DND-41 (cell line): Measurements from ENCODE around the gene TSPAN3.

Experiments
- ATAC-seq: fragments of 200-7000 bp; cut with Tn5 transposase; 3 replicates; pipeline ENCODE4 v1.9.1; 2021; ENCODE audit warnings: low read depth; ENCODE audit not compliant: insufficient read depth
- DNase-seq: peaks from one replicate; pipeline ENCODE4 v3.0.0-alpha.2; 2020
- H2AFZ ChIP-seq: 2 replicates; pipeline ENCODE4 v1.6.0; 2012; ENCODE audit warnings: low read depth, low read length
- H3K27ac ChIP-seq: 2 replicates; pipeline ENCODE4 v1.5.1; 2012; ENCODE audit warnings: low read length, inconsistent platforms
- H3K27me3 ChIP-seq: fragments of 200-600 bp; sonication (generic); 2 replicates; pipeline ENCODE4 v1.6.0; 2012; ENCODE audit warnings: low read length, mild to moderate bottlenecking, inconsistent platforms; ENCODE audit not compliant: insufficient read depth, poor library complexity
- H3K36me3 ChIP-seq: 2 replicates; pipeline ENCODE4 v1.5.1; 2012; ENCODE audit warnings: low read length, inconsistent platforms; ENCODE audit not compliant: insufficient read depth
- H3K4me1 ChIP-seq: 2 replicates; pipeline ENCODE4 v1.5.1; 2012; ENCODE audit warnings: mild to moderate bottlenecking, low read length; ENCODE audit not compliant: insufficient read depth
- H3K4me2 ChIP-seq: 2 replicates; pipeline ENCODE4 v1.6.0; 2012; ENCODE audit warnings: mild to moderate bottlenecking, moderate library complexity, low read length, inconsistent platforms; ENCODE audit not compliant: insufficient read depth
- H3K4me3 ChIP-seq, 2 experiments: fragments of 200-600 bp in 1 of 2; shearing (Covaris generic) in 1 of 2; 2 replicates each; pipeline ENCODE4 v1.5.1; 2012 to 2016; ENCODE audit warnings: inconsistent platforms in 2 of 2, low read length in 2 of 2, mild to moderate bottlenecking in 2 of 2, low read depth in 1 of 2, moderate library complexity in 1 of 2
- H3K79me2 ChIP-seq: 2 replicates; pipeline ENCODE4 v1.6.0; 2012; ENCODE audit warnings: low read length, inconsistent platforms; ENCODE audit not compliant: insufficient read depth
- H3K9ac ChIP-seq: 2 replicates; pipeline ENCODE4 v1.6.0; 2012; ENCODE audit warnings: low read depth, mild to moderate bottlenecking, inconsistent platforms, low read length, moderate library complexity
- H3K9me3 ChIP-seq: 2 replicates; pipeline ENCODE4 v1.5.1; 2012; ENCODE audit warnings: low read length, moderate library complexity, mild to moderate bottlenecking, inconsistent platforms; ENCODE audit not compliant: insufficient read depth, severe bottlenecking
- H4K20me1 ChIP-seq: 2 replicates; pipeline ENCODE4 v1.6.0; 2012; ENCODE audit warnings: low read length; ENCODE audit not compliant: insufficient read depth
- EZH2 ChIP-seq: IDR thresholded peaks from 3 replicates; pipeline ENCODE4 v1.6.1; 2012; ENCODE audit warnings: borderline replicate concordance, low read depth, mild to moderate bottlenecking, moderate library complexity, low read length, inconsistent platforms; ENCODE audit not compliant: severe bottlenecking
- TF ChIP-seq, protein P1 (sequence below): IDR thresholded peaks from 2 replicates; pipeline ENCODE4 v1.5.1; 2012; ENCODE audit warnings: borderline replicate concordance, low read length, moderate library complexity, mild to moderate bottlenecking; ENCODE audit not compliant: poor library complexity, severe bottlenecking; ENCODE audit errors: extremely low read depth

TSPAN3 gene

DNA sequence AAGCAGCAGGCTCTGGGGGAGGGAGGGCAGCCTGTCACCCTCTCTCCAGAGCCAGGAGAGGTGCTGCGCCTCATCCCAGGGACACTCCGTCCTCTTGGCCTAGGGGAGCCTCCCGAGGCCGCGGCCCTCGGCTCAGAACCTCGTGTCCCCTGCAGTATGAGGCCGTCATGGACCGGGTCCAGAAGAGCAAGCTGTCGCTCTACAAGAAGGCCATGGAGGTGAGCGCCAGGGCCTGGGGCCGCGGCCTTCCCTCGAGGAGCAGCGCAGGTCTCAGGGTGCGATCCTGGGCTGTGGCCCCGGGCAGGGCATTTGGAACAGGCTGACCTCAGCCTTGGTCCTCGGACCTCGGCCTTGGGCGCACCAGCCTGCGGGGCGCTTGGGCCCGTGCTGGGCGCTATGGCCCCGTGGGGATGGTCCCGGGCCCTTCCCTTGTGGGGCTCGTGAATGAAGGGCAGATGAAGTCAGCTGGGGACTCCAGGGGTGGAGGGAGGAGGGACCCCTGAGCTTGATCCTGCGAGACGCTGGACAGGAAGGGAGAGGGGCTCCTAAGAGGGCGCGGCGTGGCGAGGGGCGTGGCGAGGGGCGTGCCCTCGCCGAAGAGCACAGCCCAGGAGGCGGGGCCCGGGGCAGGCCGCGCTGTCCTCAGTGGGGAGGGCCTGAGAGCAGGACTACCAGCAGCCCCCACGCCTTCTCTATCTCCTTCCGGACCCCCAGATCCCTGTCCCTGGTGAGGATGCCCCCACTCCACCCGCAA, 43.0 kb downstream of the TSPAN3 start:
- DNase-seq (no peak), ATAC-seq (no peak)
- no peak overlapping the region for H3K4me2 ChIP-seq
- no peak overlapping the region for H3K9ac ChIP-seq
- no peaks in the 10 kb centered on the region for H3K79me2 ChIP-seq
- H4K20me1 ChIP-seq: no peaks in the 10 kb centered on the region
- no peak overlapping the region for H2AFZ ChIP-seq
- H3K27me3 ChIP-seq: no peaks in the 10 kb centered on the region
- TF ChIP-seq EZH2: no peak
- TF ChIP-seq, protein P1, sequence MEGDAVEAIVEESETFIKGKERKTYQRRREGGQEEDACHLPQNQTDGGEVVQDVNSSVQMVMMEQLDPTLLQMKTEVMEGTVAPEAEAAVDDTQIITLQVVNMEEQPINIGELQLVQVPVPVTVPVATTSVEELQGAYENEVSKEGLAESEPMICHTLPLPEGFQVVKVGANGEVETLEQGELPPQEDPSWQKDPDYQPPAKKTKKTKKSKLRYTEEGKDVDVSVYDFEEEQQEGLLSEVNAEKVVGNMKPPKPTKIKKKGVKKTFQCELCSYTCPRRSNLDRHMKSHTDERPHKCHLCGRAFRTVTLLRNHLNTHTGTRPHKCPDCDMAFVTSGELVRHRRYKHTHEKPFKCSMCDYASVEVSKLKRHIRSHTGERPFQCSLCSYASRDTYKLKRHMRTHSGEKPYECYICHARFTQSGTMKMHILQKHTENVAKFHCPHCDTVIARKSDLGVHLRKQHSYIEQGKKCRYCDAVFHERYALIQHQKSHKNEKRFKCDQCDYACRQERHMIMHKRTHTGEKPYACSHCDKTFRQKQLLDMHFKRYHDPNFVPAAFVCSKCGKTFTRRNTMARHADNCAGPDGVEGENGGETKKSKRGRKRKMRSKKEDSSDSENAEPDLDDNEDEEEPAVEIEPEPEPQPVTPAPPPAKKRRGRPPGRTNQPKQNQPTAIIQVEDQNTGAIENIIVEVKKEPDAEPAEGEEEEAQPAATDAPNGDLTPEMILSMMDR: no peak
- no peak overlapping the region for H3K27ac ChIP-seq
- peaks cover 16% of the 10 kb centered on the region for H3K4me1 ChIP-seq
- no peaks in the 10 kb centered on the region for H3K36me3 ChIP-seq
- no peaks in the 10 kb centered on the region for H3K9me3 ChIP-seq
- H3K4me3 ChIP-seq: no peak overlapping the region

DNA sequence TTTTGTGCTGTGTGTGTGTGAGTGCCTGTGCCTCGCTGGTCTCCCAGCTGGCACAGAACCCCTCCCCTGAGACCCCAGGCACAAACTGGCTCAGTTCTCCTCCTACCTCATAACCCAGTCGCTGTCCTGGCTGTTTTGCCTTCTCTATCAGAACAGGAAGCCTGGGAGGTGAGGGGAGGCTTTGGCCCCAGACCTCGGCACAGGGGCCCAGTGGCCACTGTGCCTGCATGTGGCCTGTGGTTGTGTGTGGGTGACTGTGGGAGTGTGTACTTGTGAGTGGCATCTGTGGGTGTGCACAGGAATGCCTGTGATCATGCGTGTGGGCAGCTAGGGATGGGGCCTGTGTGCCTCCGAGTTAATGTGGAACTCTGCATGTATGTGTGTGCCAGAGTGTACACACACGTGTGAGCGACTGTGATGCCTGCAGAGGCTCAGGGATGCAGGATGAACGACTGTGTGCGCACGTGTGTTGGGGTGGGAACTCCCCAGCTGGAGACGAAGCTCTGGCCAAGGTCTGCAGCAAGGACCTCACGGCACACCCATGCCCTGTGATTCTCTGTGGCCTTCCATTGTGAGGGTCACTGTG, 43.7 kb downstream of the TSPAN3 start:
- Histone ChIP-seq H3K36me3 (no peaks in the 10 kb centered on the region), H3K4me1 (peaks cover 22% of the 10 kb centered on the region), H2AFZ (no peak overlapping the region), H3K4me3 (no peak overlapping the region), H3K27ac (no peak overlapping the region), H3K4me2 (no peak overlapping the region), H4K20me1 (no peaks in the 10 kb centered on the region), H3K27me3 (no peaks in the 10 kb centered on the region), H3K9me3 (no peaks in the 10 kb centered on the region), H3K9ac (no peak overlapping the region), H3K79me2 (no peaks in the 10 kb centered on the region)
- ATAC-seq (no peak), DNase-seq (no peak)
- no peak for TF ChIP-seq EZH2
- TF ChIP-seq, protein P1: no peak

DNA sequence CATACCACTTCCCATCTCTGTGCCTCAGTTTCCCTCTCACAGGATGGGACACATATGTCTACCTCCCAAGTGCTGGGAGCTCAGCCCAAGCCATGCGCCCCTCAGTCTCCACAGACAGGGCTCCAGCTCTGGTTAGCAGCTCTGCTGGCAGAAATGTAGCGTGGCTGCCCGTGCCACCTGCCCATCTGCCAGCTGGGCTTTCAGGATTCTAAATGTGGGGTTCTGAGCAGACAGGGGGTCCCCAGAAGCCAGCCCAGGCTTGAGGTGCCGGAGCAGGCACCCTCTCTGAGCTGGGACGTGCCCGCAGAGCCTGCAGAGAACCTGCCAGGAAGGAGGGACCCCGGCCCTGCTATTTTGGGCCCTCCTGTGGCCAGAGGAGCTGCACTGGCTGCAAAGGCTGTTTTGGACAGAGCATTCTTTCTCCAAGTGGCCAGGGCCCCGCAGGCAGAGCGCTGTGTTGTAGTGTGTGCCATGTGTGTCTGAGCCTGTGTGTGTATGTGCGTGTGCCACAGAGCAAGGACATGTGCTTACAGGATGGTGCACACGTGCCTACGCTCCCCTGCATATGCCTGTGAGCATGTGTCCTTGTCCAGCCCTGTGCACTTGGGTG, 44.3 kb downstream of the TSPAN3 start:
- TF ChIP-seq, protein P1: no peak
- no peak for TF ChIP-seq EZH2
- Histone ChIP-seq H4K20me1 (no peaks in the 10 kb centered on the region), H3K9me3 (no peaks in the 10 kb centered on the region), H3K36me3 (no peaks in the 10 kb centered on the region), H2AFZ (no peak overlapping the region), H3K27ac (no peak overlapping the region), H3K4me2 (no peak overlapping the region), H3K9ac (no peak overlapping the region), H3K79me2 (no peaks in the 10 kb centered on the region), H3K4me1 (peaks cover 24% of the 10 kb centered on the region), H3K27me3 (no peaks in the 10 kb centered on the region), H3K4me3 (no peak overlapping the region)
- ATAC-seq (no peak), DNase-seq (no peak)
